Osteoblast (primary cell): Measurements from ENCODE around the gene MICAL3. TPM values are rescaled to one million over a fixed set of nuclear protein-coding genes. Genes with fewer than 3 reads are reported as not detected.

ENCODE experiments used
- DNase-seq: peaks from one replicate; pipeline ENCODE4 v3.0.0; 2011; ENCODE audit warnings: low spot score, mixed read lengths; ENCODE audit not compliant: insufficient read length; ENCODE audit errors: missing footprints
- H2AFZ ChIP-seq: 2 replicates; pipeline ENCODE4 v1.6.0; 2011; ENCODE audit warnings: mild to moderate bottlenecking, low read length
- H3K27ac ChIP-seq: 2 replicates; pipeline ENCODE4 v1.5.1; 2011; ENCODE audit warnings: mild to moderate bottlenecking, low read depth, low read length, moderate library complexity
- H3K27me3 ChIP-seq: 2 replicates; pipeline ENCODE4 v1.6.0; 2012; ENCODE audit warnings: mild to moderate bottlenecking, control low read depth, inconsistent platforms, low read length, moderate library complexity; ENCODE audit not compliant: insufficient read depth
- H3K36me3 ChIP-seq: 2 replicates; pipeline ENCODE4 v1.5.1; 2011; ENCODE audit warnings: mild to moderate bottlenecking, low read length, control low read depth, moderate library complexity; ENCODE audit not compliant: insufficient read depth
- H3K4me1 ChIP-seq: 2 replicates; pipeline ENCODE4 v1.5.1; 2011; ENCODE audit warnings: mild to moderate bottlenecking, low read length, control low read depth, moderate library complexity; ENCODE audit not compliant: insufficient read depth
- H3K4me2 ChIP-seq: 2 replicates; pipeline ENCODE4 v1.6.0; 2011; ENCODE audit warnings: mild to moderate bottlenecking, low read length; ENCODE audit not compliant: insufficient read depth
- H3K4me3 ChIP-seq: fragments of 200-600 bp; sonication (generic); 3 replicates; pipeline ENCODE4 v1.5.1; 2012; ENCODE audit warnings: mild to moderate bottlenecking, low read length, inconsistent platforms; ENCODE audit not compliant: insufficient read depth
- H3K79me2 ChIP-seq: 2 replicates; pipeline ENCODE4 v1.6.0; 2012; ENCODE audit warnings: mild to moderate bottlenecking, low read length, control low read depth, inconsistent platforms; ENCODE audit not compliant: insufficient read depth
- H3K9me3 ChIP-seq: 2 replicates; pipeline ENCODE4 v1.5.1; 2011; ENCODE audit warnings: low read depth, low read length, control low read depth
- H4K20me1 ChIP-seq: 2 replicates; pipeline ENCODE4 v1.6.0; 2012; ENCODE audit warnings: mild to moderate bottlenecking, low read length, control low read depth; ENCODE audit not compliant: insufficient read depth
- total RNA-seq: library from RNA; depleted of rRNA; stranded (reverse); fragments of >200 nt; gene quantifications from 2 replicates; pipeline ENCODE4 v1.2.3, GENCODE V29; 2012
- TF ChIP-seq, protein P1 (sequence below): IDR thresholded peaks from 2 replicates; pipeline ENCODE4 v1.5.1; 2011; ENCODE audit warnings: mild to moderate bottlenecking, low read depth, low read length, moderate library complexity; ENCODE audit errors: extremely low read depth

The MICAL3 gene
- total RNA-seq, 1 donor: 35.1 TPM

DNA sequence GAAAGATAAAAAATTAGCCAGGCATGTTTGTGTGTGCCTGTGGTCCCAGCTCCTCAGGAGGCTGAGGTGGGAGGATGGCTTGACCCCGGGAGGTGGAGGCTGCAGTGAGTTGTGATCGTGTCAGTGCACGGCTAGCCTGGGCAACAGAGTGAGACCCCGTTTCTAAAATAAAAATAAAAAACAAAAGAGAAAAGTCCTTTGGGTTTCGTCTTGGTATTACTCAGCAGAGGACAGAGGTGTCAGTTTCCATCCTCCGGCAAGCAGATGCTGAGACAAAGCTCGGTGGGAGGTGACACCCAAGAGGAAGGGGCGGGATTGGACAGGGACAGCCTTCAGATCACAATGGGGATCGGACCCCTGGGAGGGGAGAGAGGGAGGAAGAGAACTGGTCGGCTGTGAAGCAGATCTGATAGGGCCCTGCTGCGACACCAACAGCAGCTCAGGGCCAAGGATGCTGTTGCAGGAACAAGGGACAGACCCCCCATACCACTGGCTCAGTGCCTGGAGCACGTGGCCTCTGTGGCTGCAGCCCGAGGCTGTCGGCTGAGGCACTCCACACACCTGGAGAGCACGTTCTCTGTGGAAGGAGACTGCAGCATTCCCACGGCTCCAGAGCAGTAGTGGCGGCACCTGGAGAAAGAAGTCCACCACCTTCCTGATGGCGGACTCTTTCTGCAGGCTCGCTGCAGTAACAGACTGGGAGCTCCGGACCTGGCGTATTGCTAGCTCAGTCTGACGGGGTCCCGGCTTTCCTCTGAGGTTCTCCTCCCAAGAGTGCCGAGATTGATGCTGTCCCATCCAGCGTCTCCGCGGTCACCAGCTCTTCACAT lies 244.9 kb downstream of the MICAL3 start:
- H3K4me1 ChIP-seq: peaks cover 11% of the 10 kb centered on the region
- TF ChIP-seq, protein P1, sequence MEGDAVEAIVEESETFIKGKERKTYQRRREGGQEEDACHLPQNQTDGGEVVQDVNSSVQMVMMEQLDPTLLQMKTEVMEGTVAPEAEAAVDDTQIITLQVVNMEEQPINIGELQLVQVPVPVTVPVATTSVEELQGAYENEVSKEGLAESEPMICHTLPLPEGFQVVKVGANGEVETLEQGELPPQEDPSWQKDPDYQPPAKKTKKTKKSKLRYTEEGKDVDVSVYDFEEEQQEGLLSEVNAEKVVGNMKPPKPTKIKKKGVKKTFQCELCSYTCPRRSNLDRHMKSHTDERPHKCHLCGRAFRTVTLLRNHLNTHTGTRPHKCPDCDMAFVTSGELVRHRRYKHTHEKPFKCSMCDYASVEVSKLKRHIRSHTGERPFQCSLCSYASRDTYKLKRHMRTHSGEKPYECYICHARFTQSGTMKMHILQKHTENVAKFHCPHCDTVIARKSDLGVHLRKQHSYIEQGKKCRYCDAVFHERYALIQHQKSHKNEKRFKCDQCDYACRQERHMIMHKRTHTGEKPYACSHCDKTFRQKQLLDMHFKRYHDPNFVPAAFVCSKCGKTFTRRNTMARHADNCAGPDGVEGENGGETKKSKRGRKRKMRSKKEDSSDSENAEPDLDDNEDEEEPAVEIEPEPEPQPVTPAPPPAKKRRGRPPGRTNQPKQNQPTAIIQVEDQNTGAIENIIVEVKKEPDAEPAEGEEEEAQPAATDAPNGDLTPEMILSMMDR: no peak
- peak; percentile 83 for DNase-seq
- H3K27ac ChIP-seq: no peak overlapping the region
- H3K4me3 ChIP-seq: no peak overlapping the region
- peaks cover 2% of the 10 kb centered on the region for H3K27me3 ChIP-seq
- no peaks in the 10 kb centered on the region for H3K79me2 ChIP-seq
- H4K20me1 ChIP-seq: no peaks in the 10 kb centered on the region
- H3K4me2 ChIP-seq: no peak overlapping the region
- no peaks in the 10 kb centered on the region for H3K9me3 ChIP-seq
- H2AFZ ChIP-seq: no peak overlapping the region
- H3K36me3 ChIP-seq: no peaks in the 10 kb centered on the region

DNA sequence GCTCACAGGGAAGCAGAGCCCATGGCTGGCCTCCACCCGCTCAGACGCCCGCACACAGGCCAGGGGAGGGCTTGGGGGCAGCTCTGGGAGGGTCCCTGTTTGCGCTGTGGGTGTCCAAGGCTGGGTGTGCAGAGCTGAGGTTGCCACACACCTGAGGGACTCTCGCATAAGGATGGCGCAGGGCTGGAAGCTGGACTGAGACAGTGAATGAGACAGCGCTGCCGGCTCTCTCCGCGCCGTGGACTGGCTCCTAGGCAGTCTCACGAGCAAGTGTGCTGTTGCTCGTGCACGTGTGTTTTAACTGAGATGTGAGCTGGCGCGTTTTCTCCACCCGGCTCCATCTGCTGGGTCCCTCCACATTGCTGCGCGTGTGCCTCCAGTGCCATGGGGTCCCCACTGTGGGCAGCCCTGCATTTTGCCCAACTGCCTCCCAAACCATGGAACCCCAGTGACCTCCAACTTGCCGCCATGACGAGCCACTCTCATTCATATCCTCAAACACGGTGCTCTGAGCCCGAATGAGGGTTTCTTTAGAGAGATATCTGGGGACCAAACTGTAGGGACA lies 245.9 kb downstream of the MICAL3 start:
- H3K4me3 ChIP-seq: no peak overlapping the region
- H3K9me3 ChIP-seq: no peaks in the 10 kb centered on the region
- peaks cover 11% of the 10 kb centered on the region for H3K4me1 ChIP-seq
- H2AFZ ChIP-seq: no peak overlapping the region
- no peak overlapping the region for H3K27ac ChIP-seq
- H3K36me3 ChIP-seq: no peaks in the 10 kb centered on the region
- DNase-seq: peak; percentile 85
- no peaks in the 10 kb centered on the region for H4K20me1 ChIP-seq
- TF ChIP-seq, protein P1: no peak
- peaks cover under 1% of the 10 kb centered on the region for H3K79me2 ChIP-seq
- no peak overlapping the region for H3K4me2 ChIP-seq
- H3K27me3 ChIP-seq: peaks cover 2% of the 10 kb centered on the region

DNA sequence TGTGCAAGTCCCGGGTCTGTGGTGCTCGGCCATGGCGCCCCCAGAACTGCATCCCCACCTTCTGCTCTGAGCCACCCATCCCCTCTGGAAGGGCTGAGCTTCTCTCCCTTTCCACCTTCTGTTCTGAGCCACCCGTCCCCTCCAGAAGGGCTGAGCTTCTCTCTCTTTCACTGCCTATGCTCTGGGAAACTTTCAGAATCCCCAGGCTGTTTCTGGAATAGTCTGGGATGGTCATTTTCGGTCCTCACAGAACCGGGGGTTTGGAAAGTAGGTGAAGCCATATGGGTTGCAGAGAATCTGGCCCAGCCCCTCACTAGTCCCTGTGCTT lies 246.7 kb downstream of the MICAL3 start:
- Histone ChIP-seq H3K4me1 (peaks cover 19% of the 10 kb centered on the region), H2AFZ (no peak overlapping the region), H3K27ac (no peak overlapping the region), H3K27me3 (peaks cover 2% of the 10 kb centered on the region), H3K36me3 (no peaks in the 10 kb centered on the region), H3K4me3 (no peak overlapping the region), H3K4me2 (no peak overlapping the region), H3K9me3 (no peaks in the 10 kb centered on the region), H4K20me1 (peaks cover 6% of the 10 kb centered on the region), H3K79me2 (peaks cover 7% of the 10 kb centered on the region)
- TF ChIP-seq, protein P1: no peak
- DNase-seq: peak; percentile 83

DNA sequence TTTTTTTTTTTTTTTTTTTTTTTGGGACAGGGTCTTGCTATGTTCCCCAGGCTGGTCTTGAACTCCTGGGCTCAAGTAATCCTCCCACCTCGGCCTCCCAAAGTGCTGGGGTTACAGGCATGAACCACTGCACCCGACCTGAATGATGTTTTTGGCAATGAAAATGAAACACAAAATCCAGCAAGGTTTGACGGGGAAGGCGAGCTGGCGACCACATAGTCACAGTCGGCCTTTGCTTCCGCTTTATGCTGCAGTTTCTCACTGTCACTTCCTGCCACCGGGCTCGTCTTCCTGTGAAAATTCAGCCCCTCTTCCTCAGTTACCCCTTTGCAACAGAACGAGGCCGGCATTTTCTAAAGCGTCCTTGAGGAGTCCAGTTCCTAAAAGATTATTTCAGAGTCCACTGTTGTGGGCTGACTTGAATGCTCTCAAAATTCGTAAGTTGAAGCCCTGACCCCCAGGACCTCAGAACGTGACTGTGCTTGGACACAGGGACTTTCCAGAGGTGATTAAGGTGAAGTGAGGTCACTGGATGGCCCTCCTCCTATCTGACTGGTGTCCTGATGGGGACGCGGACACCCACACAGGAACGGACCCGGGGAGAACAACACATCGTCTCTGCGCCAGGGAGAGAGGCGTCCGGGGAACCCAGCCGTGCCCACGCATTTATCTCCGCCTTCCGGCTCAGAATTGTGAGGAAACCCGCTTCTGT lies 247.2 kb downstream of the MICAL3 start:
- no peaks in the 10 kb centered on the region for H3K36me3 ChIP-seq
- TF ChIP-seq, protein P1: no peak
- H4K20me1 ChIP-seq: peaks cover 10% of the 10 kb centered on the region
- peaks cover 2% of the 10 kb centered on the region for H3K27me3 ChIP-seq
- H3K79me2 ChIP-seq: peaks cover 11% of the 10 kb centered on the region
- peaks cover 23% of the 10 kb centered on the region for H3K4me1 ChIP-seq
- no peak overlapping the region for H3K4me2 ChIP-seq
- no peak overlapping the region for H3K27ac ChIP-seq
- no peak overlapping the region for H3K4me3 ChIP-seq
- H3K9me3 ChIP-seq: no peaks in the 10 kb centered on the region
- H2AFZ ChIP-seq: no peak overlapping the region
- peak; percentile 91 for DNase-seq
